Epithelial cell of proximal tubule (primary cell): Measurements from ENCODE around the gene FHOD1. TPM values are rescaled to one million over a fixed set of nuclear protein-coding genes. Genes with fewer than 3 reads are reported as not detected.

Experiments
- DNase-seq: peaks from one replicate; pipeline ENCODE4 v3.0.0-alpha.2; 2011; ENCODE audit warnings: low read depth
- H3K4me3 ChIP-seq: 2 replicates; pipeline ENCODE4 v1.5.1; 2011; ENCODE audit warnings: low read depth, mild to moderate bottlenecking, low read length
- CTCF ChIP-seq: conservative IDR thresholded peaks from 2 replicates; pipeline ENCODE4 v1.5.1; 2012; ENCODE audit warnings: low read depth, mild to moderate bottlenecking, low read length
- total RNA-seq: library from RNA; depleted of rRNA; stranded (reverse); fragments of >200 nt; gene quantifications from 2 replicates; pipeline ENCODE4 v1.2.3, GENCODE V29; 2015

The FHOD1 gene
- total RNA-seq, 1 donor from 2014 or later: 20.1 TPM

- H3K4me3 ChIP-seq: no peak overlapping the region
- TF ChIP-seq CTCF: no peak
- DNase-seq: no peak
These were observed 10.3 kb upstream of the FHOD1 start for GRCh38 chr16:67257486-67258160.

DNA sequence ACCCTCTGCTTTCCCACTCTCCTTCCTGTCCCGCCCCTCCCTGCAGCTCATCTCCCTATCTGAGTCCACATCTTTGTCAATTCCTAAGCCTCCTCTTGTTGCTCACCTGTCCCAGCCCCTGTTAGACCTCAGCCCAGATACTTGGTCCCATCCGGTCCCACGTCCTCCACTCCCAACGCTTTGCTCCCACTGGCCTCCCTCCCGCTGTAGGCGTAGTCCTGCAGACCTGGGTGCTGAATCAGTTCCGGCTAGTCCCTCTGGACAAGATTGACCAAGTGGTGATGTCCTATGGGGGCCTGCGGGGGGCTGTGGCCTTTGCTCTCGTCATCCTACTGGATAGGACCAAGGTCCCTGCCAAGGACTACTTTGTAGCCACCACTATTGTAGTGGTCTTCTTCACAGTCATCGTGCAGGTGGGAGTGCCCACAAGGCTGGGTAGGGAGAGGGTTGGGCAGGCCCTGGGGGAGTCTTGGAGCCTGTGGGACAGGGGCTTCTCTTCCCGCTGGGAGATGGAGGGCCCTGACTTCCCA, 9.5 kb upstream of the FHOD1 start:
- H3K4me3 ChIP-seq: no peak overlapping the region
- TF ChIP-seq CTCF: no peak
- DNase-seq: no peak

- H3K4me3 ChIP-seq: no peak overlapping the region
These were observed 8.4 kb upstream of the FHOD1 start for GRCh38 chr16:67255553-67256221.

DNA sequence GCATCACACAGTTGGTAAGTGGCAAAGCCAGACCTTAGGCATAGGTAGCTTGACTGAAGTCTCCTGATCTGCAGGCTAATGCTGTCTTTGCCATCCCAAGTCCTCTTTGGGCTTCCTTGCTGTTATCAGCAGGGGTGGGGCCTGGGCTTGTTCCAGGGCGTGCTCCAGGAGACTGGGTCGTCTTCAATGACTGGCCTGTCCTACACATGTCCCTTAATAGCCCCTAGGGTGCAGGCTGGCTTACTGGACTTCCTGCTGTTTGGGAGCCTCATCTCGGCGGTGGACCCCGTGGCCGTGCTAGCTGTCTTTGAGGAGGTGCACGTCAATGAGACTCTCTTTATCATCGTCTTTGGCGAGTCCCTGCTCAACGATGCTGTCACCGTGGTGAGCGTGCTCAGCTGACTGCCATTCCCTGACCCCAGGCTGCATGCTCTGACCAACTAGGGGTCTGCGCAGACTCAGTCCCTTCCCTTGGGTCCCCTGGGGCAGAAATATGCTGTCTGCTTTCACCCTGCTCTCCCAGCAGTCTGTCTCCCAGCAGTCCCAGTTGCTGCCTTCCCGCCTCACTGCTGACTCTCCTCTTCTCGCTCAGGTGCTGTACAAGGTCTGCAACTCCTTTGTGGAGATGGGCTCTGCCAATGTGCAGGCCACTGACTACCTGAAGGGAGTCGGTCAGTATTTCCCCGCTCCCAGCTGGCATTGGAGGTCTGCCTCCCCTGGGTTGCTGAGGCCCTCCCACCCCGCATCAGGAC, 7.7 kb upstream of the FHOD1 start:
- no peak for TF ChIP-seq CTCF
- DNase-seq: no peak
- H3K4me3 ChIP-seq: no peak overlapping the region

More at GRCh38 chr16:67255553-67256221, 8.4 kb upstream of the FHOD1 start:
- TF ChIP-seq CTCF: no peak
- no peak for DNase-seq

DNA sequence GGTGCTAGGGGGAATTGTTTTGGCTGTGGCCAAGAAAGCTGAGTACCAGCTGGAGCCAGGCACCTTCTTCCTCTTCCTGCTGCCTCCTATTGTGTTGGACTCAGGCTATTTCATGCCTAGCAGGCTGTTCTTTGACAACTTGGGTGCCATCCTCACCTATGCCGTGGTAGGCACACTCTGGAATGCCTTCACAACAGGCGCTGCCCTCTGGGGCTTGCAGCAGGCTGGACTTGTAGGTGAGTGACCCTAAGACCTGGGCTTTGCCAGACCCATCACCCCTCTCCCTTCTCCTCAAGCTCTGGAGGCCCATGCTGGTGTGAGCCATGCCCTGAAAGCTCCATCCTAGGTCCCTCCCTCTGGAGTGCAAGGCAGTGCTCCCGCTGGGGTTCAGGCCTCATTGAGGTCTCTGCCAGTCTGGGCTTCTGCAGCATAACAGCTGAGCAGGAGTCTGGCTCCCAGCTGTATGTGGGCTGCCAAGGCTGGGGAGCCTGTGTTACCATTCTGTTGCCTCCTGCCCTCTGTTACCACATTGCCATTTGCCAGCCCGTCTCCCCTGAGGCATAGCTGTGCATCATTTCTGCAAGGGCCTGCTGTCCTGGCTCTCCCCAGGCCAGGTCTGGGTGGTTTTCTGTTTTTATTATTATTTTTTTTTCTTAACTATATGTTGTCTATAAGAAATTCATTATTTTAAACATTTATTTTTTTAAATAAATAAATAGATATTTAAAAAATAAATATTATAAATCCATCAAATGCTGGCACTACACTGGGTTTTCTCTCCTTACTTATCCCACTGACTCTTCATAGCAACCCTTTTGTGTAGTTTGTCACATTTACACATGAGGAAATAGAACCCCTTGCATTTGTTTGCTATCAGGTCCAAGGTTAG, 5.6 kb upstream of the FHOD1 start:
- no peak for DNase-seq
- no peak overlapping the region for H3K4me3 ChIP-seq
- TF ChIP-seq CTCF: no peak

GRCh38 chr16:67250045-67250327, 2.7 kb upstream of the FHOD1 start:
- no peak for TF ChIP-seq CTCF
- no peak overlapping the region for H3K4me3 ChIP-seq
- DNase-seq: no peak
